Neuronal stem cell (in vitro differentiated cells): ENCODE results near the gene BARX2.
"Not testable (repeated sequence)": the region's sequence is repeated elsewhere in the genome, so short reads cannot be mapped to it uniquely, and the experiment has no call there.

Experiments used
- DNase-seq: peaks from one replicate; pipeline ENCODE4 v3.0.0-alpha.2; 2013; ENCODE audit warnings: low spot score
- H2AFZ ChIP-seq: one replicate; pipeline ENCODE4 v1.6.1; 2013; ENCODE audit warnings: mild to moderate bottlenecking, low read length, inconsistent platforms
- H2AK5ac ChIP-seq: 2 replicates; pipeline ENCODE4 v1.6.1; 2013; ENCODE audit warnings: low read depth, mild to moderate bottlenecking, inconsistent platforms, low read length, moderate library complexity, mixed read lengths
- H2BK120ac ChIP-seq: 2 replicates; pipeline ENCODE4 v1.6.1; 2013; ENCODE audit warnings: low read depth, mild to moderate bottlenecking, inconsistent platforms, low read length, moderate library complexity, mixed read lengths
- H2BK12ac ChIP-seq: one replicate; pipeline ENCODE4 v1.6.1; 2013; ENCODE audit warnings: low read length, inconsistent platforms
- H2BK15ac ChIP-seq: 2 replicates; pipeline ENCODE4 v1.6.1; 2013; ENCODE audit warnings: mild to moderate bottlenecking, low read length, inconsistent platforms, mixed read lengths
- H2BK5ac ChIP-seq: one replicate; pipeline ENCODE4 v1.6.1; 2013; ENCODE audit warnings: inconsistent platforms, mild to moderate bottlenecking, low read length, moderate library complexity
- H3K14ac ChIP-seq: one replicate; pipeline ENCODE4 v1.6.1; 2013; ENCODE audit warnings: low read length, inconsistent platforms
- H3K18ac ChIP-seq: 2 replicates; pipeline ENCODE4 v1.6.1; 2013; ENCODE audit warnings: low read length, inconsistent platforms
- H3K23ac ChIP-seq: 2 replicates; pipeline ENCODE4 v1.6.1; 2013; ENCODE audit warnings: low read depth, mild to moderate bottlenecking, mixed read lengths, low read length, inconsistent platforms; ENCODE audit not compliant: poor library complexity
- H3K27ac ChIP-seq: replicated peaks from 3 replicates; pipeline ENCODE4 v1.5.1; 2013; ENCODE audit warnings: low read length, inconsistent platforms
- H3K27me3 ChIP-seq, 3 experiments: 2 replicates each; pipeline ENCODE4 v1.6.1; 2013; ENCODE audit warnings: low read length in 3 of 3, mild to moderate bottlenecking in 2 of 3, inconsistent platforms in 1 of 3, low read depth in 1 of 3, mixed read lengths in 1 of 3, moderate library complexity in 1 of 3; ENCODE audit not compliant: control insufficient read depth in 3 of 3, insufficient read depth in 3 of 3
- H3K36me3 ChIP-seq, 2 donors: replicated peaks in 1 of 2; 2 replicates each; pipeline ENCODE4 v1.6.1; 2013; ENCODE audit warnings: low read length in 2 of 2; ENCODE audit not compliant: control insufficient read depth in 2 of 2, insufficient read depth in 2 of 2
- H3K4ac ChIP-seq: 2 replicates; pipeline ENCODE4 v1.6.1; 2013; ENCODE audit warnings: inconsistent platforms, mild to moderate bottlenecking, low read length, moderate library complexity
- H3K4me1 ChIP-seq, 2 donors: 1 replicate in 1 of 2; 2 replicates in 1 of 2; pipeline ENCODE4 v1.6.1; 2013; ENCODE audit warnings: low read length in 2 of 2, low read depth in 1 of 2; ENCODE audit not compliant: control insufficient read depth in 2 of 2, insufficient read depth in 1 of 2
- H3K4me2 ChIP-seq: one replicate; pipeline ENCODE4 v1.6.1; 2013; ENCODE audit warnings: mild to moderate bottlenecking, low read length, inconsistent platforms; ENCODE audit not compliant: insufficient read depth, poor library complexity, severe bottlenecking
- H3K4me3 ChIP-seq, 2 donors: 2 replicates each; pipeline ENCODE4 v1.5.1; 2013; ENCODE audit warnings: low read length in 2 of 2, mild to moderate bottlenecking in 2 of 2, inconsistent platforms in 1 of 2, moderate library complexity in 1 of 2
- H3K79me1 ChIP-seq: one replicate; pipeline ENCODE4 v1.6.1; 2013; ENCODE audit warnings: low read depth, mild to moderate bottlenecking, inconsistent platforms, low read length, moderate library complexity
- H3K9ac ChIP-seq: one replicate; pipeline ENCODE4 v1.6.1; 2013; ENCODE audit warnings: mild to moderate bottlenecking, low read depth, low read length, inconsistent platforms; ENCODE audit not compliant: poor library complexity
- H3K9me3 ChIP-seq, 2 donors: replicated peaks in 1 of 2; 2 replicates each; pipeline versions ENCODE3 to v1.6.1; 2013; ENCODE audit warnings: low read length in 2 of 2, mild to moderate bottlenecking in 2 of 2, inconsistent platforms in 1 of 2, low read depth in 1 of 2, mixed read lengths in 1 of 2, moderate library complexity in 1 of 2; ENCODE audit not compliant: control insufficient read depth in 2 of 2, insufficient read depth in 1 of 2
- H4K8ac ChIP-seq: one replicate; pipeline ENCODE4 v1.6.1; 2013; ENCODE audit warnings: low read depth, mild to moderate bottlenecking, inconsistent platforms, low read length, moderate library complexity
- H4K91ac ChIP-seq: one replicate; pipeline ENCODE4 v1.6.1; 2013; ENCODE audit warnings: low read length, low read depth, mild to moderate bottlenecking, inconsistent platforms; ENCODE audit not compliant: poor library complexity
- WGBS, 2 donors: extraction: QIAGEN DNeasy Blood & Tissue Kit; methylation state at CpG; one replicate each; pipeline ENCODE4 v1.1.7; 2013; ENCODE audit warnings: missing lambda C conversion rate in 2 of 2, mixed read lengths in 1 of 2; ENCODE audit not compliant: insufficient read length in 2 of 2, insufficient replicate concordance in 1 of 2; ENCODE audit errors: extremely low coverage in 2 of 2; 5-methylcytosine and 5-hydroxymethylcytosine counted together

BARX2 gene

DNA sequence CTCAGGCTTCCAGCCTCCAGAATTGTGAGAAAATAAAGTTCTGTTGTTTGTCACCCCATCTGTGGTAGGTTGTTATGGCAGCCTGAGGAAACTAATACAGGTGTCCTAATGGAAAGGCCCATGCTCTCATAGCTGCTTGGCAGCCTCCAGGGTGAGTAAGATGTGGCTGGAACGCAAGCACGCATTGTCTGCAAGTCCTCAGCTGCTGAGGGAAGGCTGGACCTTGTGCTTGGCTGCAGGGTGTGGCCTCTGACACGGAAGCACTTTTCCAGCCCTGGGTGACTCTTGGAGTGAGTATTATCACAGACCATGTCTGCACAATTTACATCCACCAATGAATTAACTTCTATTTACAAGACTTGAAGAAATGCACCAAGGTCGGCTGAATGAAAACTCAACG lies 44.4 kb upstream of the BARX2 start:
- H3K9ac ChIP-seq, result no peak overlapping the region
- no peaks in the 10 kb centered on the region for H3K4me1 ChIP-seq
- H3K27me3 ChIP-seq, result no peaks in the 10 kb centered on the region
- no peak overlapping the region for H2BK120ac ChIP-seq
- H3K36me3 ChIP-seq, result no peaks in the 10 kb centered on the region
- H3K4me3 ChIP-seq, result no peak overlapping the region
- H3K18ac ChIP-seq, result no peak overlapping the region
- no peak for DNase-seq
- H3K9me3 ChIP-seq, result peaks cover 0 to 1% of the 10 kb centered on the region in 2 donors
- no peak overlapping the region for H2AFZ ChIP-seq
- no peak overlapping the region for H3K27ac ChIP-seq
- no peak overlapping the region for H4K8ac ChIP-seq
- no peak overlapping the region for H3K23ac ChIP-seq
- H3K79me1 ChIP-seq, result no peaks in the 10 kb centered on the region
- no peak overlapping the region for H4K91ac ChIP-seq
- no peak overlapping the region for H2BK12ac ChIP-seq
- H3K4me2 ChIP-seq, result no peak overlapping the region
- H2AK5ac ChIP-seq, result peak overlapping the region; percentile 16
- H2BK5ac ChIP-seq, result no peak overlapping the region
- WGBS, 2 donors, result no CpG with 5 or more reads among the region's 5 CpGs
- H3K14ac ChIP-seq, result no peak overlapping the region
- no peak overlapping the region for H3K4ac ChIP-seq
- no peak overlapping the region for H2BK15ac ChIP-seq

DNA sequence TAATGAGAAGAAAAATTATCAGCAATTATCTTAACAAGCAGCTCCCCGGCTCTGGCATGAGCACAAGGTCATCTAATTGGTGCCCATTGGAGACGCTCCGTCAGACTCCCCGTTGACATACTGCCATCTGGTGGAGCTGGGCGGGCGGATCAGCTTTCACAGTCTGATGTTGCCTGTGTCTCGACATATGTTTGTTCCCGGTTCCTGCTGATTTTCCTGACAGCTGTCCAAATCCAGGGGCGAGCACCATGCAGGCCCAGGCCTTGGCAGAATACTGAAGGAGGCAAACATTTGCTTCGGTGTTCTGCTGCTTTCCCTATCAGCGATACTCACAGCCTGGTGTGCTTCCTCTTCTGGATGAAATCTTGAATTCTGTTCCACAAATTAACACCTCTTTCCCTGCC lies 43.8 kb upstream of the BARX2 start:
- H3K23ac ChIP-seq, result no peak overlapping the region
- no peak overlapping the region for H2AK5ac ChIP-seq
- no peak overlapping the region for H2BK15ac ChIP-seq
- no peak overlapping the region for H3K27ac ChIP-seq
- H3K4ac ChIP-seq, result no peak overlapping the region
- H3K9me3 ChIP-seq, result peaks cover 0 to 1% of the 10 kb centered on the region in 2 donors
- H3K36me3 ChIP-seq, result no peaks in the 10 kb centered on the region
- no peak overlapping the region for H2BK120ac ChIP-seq
- no peaks in the 10 kb centered on the region for H3K4me1 ChIP-seq
- no peak overlapping the region for H4K91ac ChIP-seq
- H4K8ac ChIP-seq, result no peak overlapping the region
- H3K4me3 ChIP-seq, result no peak overlapping the region
- H3K14ac ChIP-seq, result no peak overlapping the region
- peak overlapping the region; percentile 67 for H2AFZ ChIP-seq
- no peak overlapping the region for H2BK12ac ChIP-seq
- no peak overlapping the region for H3K4me2 ChIP-seq
- WGBS, 2 donors, result no CpG with 5 or more reads among the region's 11 CpGs
- H3K18ac ChIP-seq, result no peak overlapping the region
- DNase-seq, result peak; percentile 71
- H3K79me1 ChIP-seq, result no peaks in the 10 kb centered on the region
- H2BK5ac ChIP-seq, result no peak overlapping the region
- no peak overlapping the region for H3K9ac ChIP-seq
- no peaks in the 10 kb centered on the region for H3K27me3 ChIP-seq

DNA sequence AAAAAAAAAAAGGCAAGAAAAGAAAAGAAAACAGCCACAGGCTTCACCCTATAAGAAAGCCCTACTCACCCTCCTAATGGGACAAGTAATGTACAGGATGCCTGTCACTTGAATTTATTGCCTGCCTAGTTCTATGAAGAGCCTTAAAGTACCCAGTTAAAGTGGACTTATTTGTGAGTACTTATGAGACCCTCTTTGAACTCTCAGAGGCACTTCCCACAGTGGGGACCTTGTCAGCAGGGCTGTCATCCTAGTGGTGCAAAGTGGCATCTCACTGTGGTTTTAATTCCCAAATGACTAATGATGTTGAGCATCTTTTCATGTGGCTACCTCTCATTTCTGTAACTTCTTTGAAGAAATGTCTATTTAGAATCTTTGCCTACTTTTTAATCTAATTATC lies 41.8 kb upstream of the BARX2 start:
- H2BK15ac ChIP-seq, result no peak overlapping the region
- no peak overlapping the region for H4K91ac ChIP-seq
- H2BK5ac ChIP-seq, result no peak overlapping the region
- H4K8ac ChIP-seq, result no peak overlapping the region
- H3K4me3 ChIP-seq, result no peak overlapping the region
- H3K27ac ChIP-seq, result no peak overlapping the region
- H3K14ac ChIP-seq, result no peak overlapping the region
- H3K9ac ChIP-seq, result no peak overlapping the region
- H3K4me1 ChIP-seq, result no peaks in the 10 kb centered on the region
- no peak overlapping the region for H3K23ac ChIP-seq
- no peak for DNase-seq
- no peak overlapping the region for H2BK12ac ChIP-seq
- H2AFZ ChIP-seq, result no peak overlapping the region
- H3K4ac ChIP-seq, result no peak overlapping the region
- no peak overlapping the region for H2AK5ac ChIP-seq
- H3K9me3 ChIP-seq, result no peaks in the 10 kb centered on the region
- H3K27me3 ChIP-seq, result no peaks in the 10 kb centered on the region
- no peak overlapping the region for H3K18ac ChIP-seq
- H3K4me2 ChIP-seq, result no peak overlapping the region
- H3K79me1 ChIP-seq, result no peaks in the 10 kb centered on the region
- no peaks in the 10 kb centered on the region for H3K36me3 ChIP-seq
- H2BK120ac ChIP-seq, result no peak overlapping the region

DNA sequence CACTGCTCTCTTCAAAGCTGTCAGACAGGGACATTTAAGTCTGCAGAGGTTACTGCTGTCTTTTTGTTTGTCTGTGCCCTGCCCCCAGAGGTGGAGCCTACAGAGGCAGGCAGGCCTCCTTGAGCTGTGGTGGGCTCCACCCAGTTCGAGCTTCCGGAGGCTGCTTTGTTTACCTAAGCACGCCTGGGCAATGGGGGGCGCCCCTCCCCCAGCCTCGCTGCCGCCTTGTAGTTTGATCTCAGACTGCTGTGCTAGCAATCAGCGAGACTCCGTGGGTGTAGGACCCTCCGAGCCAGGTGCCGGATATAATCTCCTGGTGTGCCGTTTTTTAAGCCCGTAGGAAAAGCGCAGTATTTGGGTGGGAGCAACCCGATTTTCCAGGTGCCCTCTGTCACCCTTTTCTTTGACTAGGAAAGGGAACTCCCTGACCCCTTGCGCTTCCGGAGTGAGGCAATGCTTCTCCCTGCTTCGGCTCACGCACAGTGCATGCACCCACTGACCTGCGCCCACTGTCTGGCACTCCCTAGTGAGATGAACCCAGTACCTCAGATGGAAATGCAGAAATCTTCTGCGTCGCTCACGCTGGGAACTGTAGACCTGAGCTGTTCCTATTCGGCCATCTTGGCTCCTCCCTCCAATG lies 31.2 kb upstream of the BARX2 start:
- Histone ChIP-seq H3K4me3 (peak overlapping the region in 1 of 2 donors; percentile 6), H3K18ac (peak overlapping the region; percentile 76), H3K9ac (peak overlapping the region; percentile 70), H3K4me2 (peak overlapping the region; percentile 25), H2AFZ (peak overlapping the region; percentile 66)
- H4K8ac ChIP-seq, H3K9me3 ChIP-seq, H2BK12ac ChIP-seq, DNase-seq, H3K4ac ChIP-seq, H2BK120ac ChIP-seq, H3K79me1 ChIP-seq, H3K23ac ChIP-seq, H2BK5ac ChIP-seq, H3K27me3 ChIP-seq, H3K14ac ChIP-seq, H4K91ac ChIP-seq, H2AK5ac ChIP-seq, H3K27ac ChIP-seq, H3K4me1 ChIP-seq, H3K36me3 ChIP-seq, H2BK15ac ChIP-seq: not testable (repeated sequence)
- WGBS, 2 donors, result no CpG with 5 or more reads among the region's 23 CpGs
